Upper lobe of left lung (tissue), 6 donors: Measurements from ENCODE around the gene B4GALNT4. TPM values are rescaled to one million over a fixed set of nuclear protein-coding genes. Genes with fewer than 3 reads are reported as not detected.

Experiments used
- ATAC-seq, 2 donors: fragments of 200-7000 bp; cut with Tn5 transposase; one replicate each; pipeline ENCODE4 v1.9.1; 2022; ENCODE audit warnings: mild to moderate bottlenecking in 2 of 2, moderate library complexity in 2 of 2; ENCODE audit not compliant: low FRiP score in 2 of 2
- DNase-seq, 2 donors: peaks; one replicate each; pipeline ENCODE4 v3.0.0-alpha.2; 2019 to 2020
- H3K27ac ChIP-seq, 4 donors: fragments of 200-600 bp; sonication (generic); one replicate each; pipeline ENCODE4 v1.5.1; 2016 to 2019
- H3K27me3 ChIP-seq, 4 donors: fragments of 200-600 bp; sonication (generic); one replicate each; pipeline ENCODE4 v1.5.1; 2017 to 2019
- H3K36me3 ChIP-seq, 4 donors: fragments of 200-600 bp; sonication (generic); one replicate each; pipeline ENCODE4 v1.5.1; 2016 to 2019
- H3K4me1 ChIP-seq, 4 donors: fragments of 200-600 bp; sonication (generic); one replicate each; pipeline ENCODE4 v1.5.1; 2018 to 2019
- H3K4me3 ChIP-seq, 4 donors: fragments of 200-600 bp; sonication (generic); one replicate each; pipeline ENCODE4 v1.5.1; 2017 to 2019; ENCODE audit warnings: mild to moderate bottlenecking in 2 of 4, moderate library complexity in 1 of 4
- H3K9me3 ChIP-seq, 4 donors: fragments of 200-600 bp; sonication (generic); one replicate each; pipeline ENCODE4 v1.5.1; 2018 to 2019
- EP300 ChIP-seq, 4 donors: sonication (generic); formaldehyde crosslinking; IDR thresholded peaks; one replicate each; pipeline ENCODE4 v1.5.1; 2017; ENCODE audit warnings: antibody characterized with exemption in 4 of 4, control low read depth in 2 of 4
- POLR2A ChIP-seq, 4 donors: fragments of 450-650 bp; IDR thresholded peaks; one replicate each; pipeline ENCODE4 v1.5.1; 2016 to 2017; ENCODE audit warnings: antibody characterized with exemption in 4 of 4, mild to moderate bottlenecking in 2 of 4
- POLR2AphosphoS5 ChIP-seq, 2 donors: sonication (generic); formaldehyde crosslinking; IDR thresholded peaks; one replicate each; pipeline ENCODE4 v1.5.1; 2017; ENCODE audit warnings: antibody characterized with exemption in 2 of 2
- WGBS, 2 donors: methylation state at CpG; one replicate each; pipeline ENCODE4 v1.1.5; 2017 to 2018; 5-methylcytosine and 5-hydroxymethylcytosine counted together
- total RNA-seq, 6 donors: library from RNA; depleted of rRNA in 4 of 6; stranded (reverse); fragments of >200 nt in 4 of 6; gene quantifications; one replicate each; pipeline versions ENCODE4 v1.1.0 to v1.2.1, GENCODE V29; 2016 to 2021
- TF ChIP-seq, protein P1 (sequence below), 6 experiments: fragments of 450-650 bp in 4 of 6; fragments of 200-600 bp in 2 of 6; sonication (generic) in 2 of 6; IDR thresholded peaks; one replicate each; pipeline ENCODE4 v1.5.1; 2016 to 2019; ENCODE audit warnings: antibody characterized with exemption in 6 of 6
- donor health status: DM: no; HTN: no; CAD: no; lungs with moderate emphysema.
- donor health status: DM: no; HTN: yes; CAD: no; lungs with severe emphysema.

B4GALNT4 gene
- total RNA-seq, 6 donors from 2014 or later, result 0.23 to 2.1 (median 0.54) TPM; not detected in 1

DNA sequence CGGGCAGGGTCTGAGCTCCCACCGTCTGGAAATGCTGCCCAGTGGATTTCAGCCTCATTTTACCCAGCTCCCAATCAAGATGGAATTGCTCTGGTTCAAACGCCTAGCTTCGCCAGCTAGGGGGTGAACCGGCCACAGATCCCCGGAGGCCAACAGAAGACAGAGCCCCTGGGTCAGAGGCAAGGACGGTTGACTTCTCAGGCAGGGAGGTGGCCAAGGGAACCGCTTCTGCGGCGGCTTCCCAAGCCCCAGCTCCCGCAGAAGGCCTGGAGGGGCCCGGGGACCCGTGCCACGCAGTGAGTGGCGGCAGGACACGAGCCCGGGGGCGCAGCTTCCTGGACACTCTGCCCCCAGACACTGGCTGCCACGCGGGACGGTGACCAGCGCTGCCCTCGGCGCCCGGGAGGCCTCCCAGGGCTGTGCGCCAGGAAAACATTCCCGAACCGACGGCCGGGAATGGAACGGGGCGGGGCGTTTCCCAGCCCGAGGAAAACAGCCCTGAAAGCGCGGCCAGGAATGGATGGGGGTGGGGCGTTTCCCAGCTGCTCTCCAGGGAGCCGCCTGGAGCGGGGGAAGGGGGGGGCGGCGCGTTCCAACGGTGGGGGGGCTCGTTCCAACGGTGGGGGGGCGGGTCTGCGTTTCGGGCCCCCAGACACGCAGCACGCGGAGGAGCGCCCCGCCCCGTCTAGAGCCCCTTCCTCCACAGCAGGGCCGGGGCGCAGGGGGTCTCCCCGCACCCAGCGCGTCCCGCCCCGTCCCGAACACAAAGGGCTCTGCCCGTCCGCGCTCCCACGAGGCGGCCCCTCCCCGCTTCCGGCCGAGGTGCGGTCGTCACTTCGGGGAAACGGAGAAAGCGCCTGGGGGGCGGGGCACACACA is 13.5 kb upstream of the B4GALNT4 start:
- Histone ChIP-seq H3K4me3 (peak overlapping the region; percentile 24 to 52 (median 40)), H3K36me3 (no peaks in the 10 kb centered on the region), H3K27ac (peak overlapping the region; percentile 98 to 100 (median 98)), H3K9me3 (no peaks in the 10 kb centered on the region), H3K4me1 (peaks cover 26 to 33% (median 28%) of the 10 kb centered on the region in 4 donors), H3K27me3 (no peaks in the 10 kb centered on the region)
- TF ChIP-seq, protein P1, sequence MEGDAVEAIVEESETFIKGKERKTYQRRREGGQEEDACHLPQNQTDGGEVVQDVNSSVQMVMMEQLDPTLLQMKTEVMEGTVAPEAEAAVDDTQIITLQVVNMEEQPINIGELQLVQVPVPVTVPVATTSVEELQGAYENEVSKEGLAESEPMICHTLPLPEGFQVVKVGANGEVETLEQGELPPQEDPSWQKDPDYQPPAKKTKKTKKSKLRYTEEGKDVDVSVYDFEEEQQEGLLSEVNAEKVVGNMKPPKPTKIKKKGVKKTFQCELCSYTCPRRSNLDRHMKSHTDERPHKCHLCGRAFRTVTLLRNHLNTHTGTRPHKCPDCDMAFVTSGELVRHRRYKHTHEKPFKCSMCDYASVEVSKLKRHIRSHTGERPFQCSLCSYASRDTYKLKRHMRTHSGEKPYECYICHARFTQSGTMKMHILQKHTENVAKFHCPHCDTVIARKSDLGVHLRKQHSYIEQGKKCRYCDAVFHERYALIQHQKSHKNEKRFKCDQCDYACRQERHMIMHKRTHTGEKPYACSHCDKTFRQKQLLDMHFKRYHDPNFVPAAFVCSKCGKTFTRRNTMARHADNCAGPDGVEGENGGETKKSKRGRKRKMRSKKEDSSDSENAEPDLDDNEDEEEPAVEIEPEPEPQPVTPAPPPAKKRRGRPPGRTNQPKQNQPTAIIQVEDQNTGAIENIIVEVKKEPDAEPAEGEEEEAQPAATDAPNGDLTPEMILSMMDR (IDR thresholded peaks at IDR 0.05), result peak in 3 of 6 experiments; percentile 15 to 34 (median 21)
- TF ChIP-seq EP300 (IDR thresholded peaks at IDR 0.05) (peak; percentile 87 to 97 (median 90)), POLR2AphosphoS5 (IDR thresholded peaks at IDR 0.05) (peak; percentile 90), POLR2A (IDR thresholded peaks at IDR 0.05) (peak in 1 of 4 donors; percentile 78)
- peak; percentile 91 to 92 for ATAC-seq
- 11 to 14% methylated on average over 5 to 51 of the region's 76 CpGs for WGBS, 2 donors
- DNase-seq, result peak; percentile 91 to 97

DNA sequence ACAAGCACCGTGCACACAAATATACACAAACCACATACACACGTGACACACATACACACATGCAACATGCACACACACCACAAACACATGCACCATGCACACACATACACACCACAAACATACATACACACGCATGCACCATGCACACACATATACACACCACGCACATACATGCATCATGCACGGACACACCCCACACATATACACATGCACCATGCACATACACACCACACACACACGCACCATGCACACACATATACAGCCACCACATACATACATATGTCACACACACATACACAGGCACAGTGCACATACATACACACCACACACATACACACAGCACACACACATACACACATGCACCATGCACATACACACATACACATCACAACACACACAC is 12.7 kb upstream of the B4GALNT4 start:
- ATAC-seq (no peak), DNase-seq (no peak)
- Histone ChIP-seq H3K36me3 (no peaks in the 10 kb centered on the region), H3K4me1 (peaks cover 26 to 33% (median 28%) of the 10 kb centered on the region in 4 donors), H3K4me3 (no peak overlapping the region), H3K27me3 (no peaks in the 10 kb centered on the region), H3K9me3 (peaks cover 0 to 5% (median 0%) of the 10 kb centered on the region in 4 donors), H3K27ac (no peak overlapping the region)
- no peak for TF ChIP-seq POLR2A (IDR thresholded peaks at IDR 0.05)
- TF ChIP-seq POLR2AphosphoS5 (IDR thresholded peaks at IDR 0.05), result no peak
- TF ChIP-seq, protein P1 (IDR thresholded peaks at IDR 0.05), result no peak
- TF ChIP-seq EP300 (IDR thresholded peaks at IDR 0.05), result no peak
- WGBS, 2 donors, result 71 to 79% methylated on average over 6 of the region's 6 CpGs

DNA sequence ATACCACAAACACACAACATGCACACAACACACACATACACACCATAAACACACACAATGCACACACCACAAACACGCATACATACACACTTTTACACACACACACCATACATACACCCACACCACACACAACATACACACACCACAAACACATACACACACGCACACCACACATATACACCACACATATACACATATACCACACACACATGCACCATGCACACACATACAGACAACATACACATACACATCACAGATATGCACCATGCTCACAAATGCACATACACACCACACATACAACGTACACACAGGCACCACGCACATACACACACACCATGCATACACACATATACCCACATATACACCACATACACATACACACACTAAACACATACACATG is 11.7 kb upstream of the B4GALNT4 start:
- H3K36me3 ChIP-seq, result no peaks in the 10 kb centered on the region
- H3K27me3 ChIP-seq, result no peaks in the 10 kb centered on the region
- DNase-seq (no peak), ATAC-seq (no peak)
- TF ChIP-seq POLR2AphosphoS5 (IDR thresholded peaks at IDR 0.05), result no peak
- no peak for TF ChIP-seq POLR2A (IDR thresholded peaks at IDR 0.05)
- TF ChIP-seq EP300 (IDR thresholded peaks at IDR 0.05), result no peak
- TF ChIP-seq, protein P1 (IDR thresholded peaks at IDR 0.05), result no peak
- peaks cover 26 to 33% (median 28%) of the 10 kb centered on the region in 4 donors for H3K4me1 ChIP-seq
- peaks cover 0 to 5% (median 0%) of the 10 kb centered on the region in 4 donors for H3K9me3 ChIP-seq
- H3K4me3 ChIP-seq, result no peak overlapping the region
- no peak overlapping the region for H3K27ac ChIP-seq
- WGBS, 2 donors, result 96 to 97% methylated on average over 4 of the region's 4 CpGs

DNA sequence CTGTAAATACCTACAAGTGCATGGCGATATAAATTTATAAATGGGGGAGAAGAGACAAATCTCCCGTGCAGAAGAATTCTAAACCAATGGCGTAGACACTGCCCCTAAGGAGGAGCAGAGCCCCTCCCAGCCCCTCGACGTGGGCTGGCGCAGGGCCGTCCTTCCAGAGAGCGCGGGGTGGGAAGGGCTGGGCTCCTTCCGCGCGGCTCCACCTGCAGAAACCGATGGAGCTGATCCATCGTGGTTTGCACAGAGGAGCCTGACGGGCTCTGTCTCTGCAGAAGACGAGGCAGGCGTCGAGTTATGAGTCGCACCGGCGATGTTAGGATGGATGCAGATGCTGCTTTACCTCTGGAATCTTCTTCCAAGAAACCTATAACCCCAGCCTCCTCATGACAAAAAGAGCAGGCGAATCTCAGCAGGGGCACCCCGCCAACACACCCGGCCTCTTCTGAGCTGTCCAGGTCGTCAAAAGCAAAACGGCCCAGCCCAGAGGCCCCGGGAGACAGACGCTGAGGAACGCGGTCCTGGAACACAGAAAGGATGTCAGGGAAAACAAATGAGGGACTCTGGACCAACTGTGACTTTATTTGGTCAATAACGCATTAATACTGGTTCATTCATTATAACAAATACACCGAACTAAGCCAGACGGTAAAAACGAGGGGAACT is 11.0 kb upstream of the B4GALNT4 start:
- DNase-seq (peak in 1 of 2 donors; percentile 64), ATAC-seq (no peak)
- Histone ChIP-seq H3K27me3 (no peaks in the 10 kb centered on the region), H3K9me3 (peaks cover 0 to 5% (median 0%) of the 10 kb centered on the region in 4 donors), H3K27ac (no peak overlapping the region), H3K4me3 (no peak overlapping the region), H3K36me3 (no peaks in the 10 kb centered on the region), H3K4me1 (peaks cover 21 to 26% (median 23%) of the 10 kb centered on the region in 4 donors)
- TF ChIP-seq EP300 (IDR thresholded peaks at IDR 0.05) (no peak), POLR2A (IDR thresholded peaks at IDR 0.05) (no peak), POLR2AphosphoS5 (IDR thresholded peaks at IDR 0.05) (no peak)
- TF ChIP-seq, protein P1 (IDR thresholded peaks at IDR 0.05), result no peak
- 63 to 66% methylated on average over 34 of the region's 34 CpGs for WGBS, 2 donors
